HepG2 (cell line): Measurements from ENCODE around the gene PIK3CB. TPM values are rescaled to one million over a fixed set of nuclear protein-coding genes. Genes with fewer than 3 reads are reported as not detected.

Source experiments
- ATRX ChIP-seq: sonication (generic); formaldehyde crosslinking; IDR thresholded peaks from 2 replicates; pipeline ENCODE4 v1.4.0; 2020; ENCODE audit warnings: missing genetic modification reagents, borderline replicate concordance
- CREM ChIP-seq, 2 experiments: sonication (generic) in 1 of 2; formaldehyde crosslinking in 1 of 2; IDR thresholded peaks; 2 replicates each; pipeline versions ENCODE4 v1.4.0 to v1.6.1; 2016 to 2020; ENCODE audit warnings: antibody characterized with exemption in 1 of 2, mild to moderate bottlenecking in 1 of 2, missing genetic modification reagents in 1 of 2
- ETV5 ChIP-seq: IDR thresholded peaks from 2 replicates; pipeline ENCODE4 v1.6.1; 2018; ENCODE audit warnings: missing biosample characterization, missing genetic modification reagents, inconsistent platforms, borderline replicate concordance
- FOXA3 ChIP-seq: IDR thresholded peaks from 2 replicates; pipeline ENCODE4 v1.6.1; 2016; ENCODE audit warnings: missing genetic modification reagents, missing compliant biosample characterization
- HDAC2 ChIP-seq: sonication (generic); formaldehyde crosslinking; IDR thresholded peaks from 2 replicates; pipeline ENCODE4 v1.4.0; 2020; ENCODE audit warnings: missing genetic modification reagents
- MBD4 ChIP-seq: IDR thresholded peaks from 2 replicates; pipeline ENCODE4 v1.6.1; 2012; ENCODE audit warnings: low read length, inconsistent platforms, borderline replicate concordance
- MIXL1 ChIP-seq: IDR thresholded peaks from 2 replicates; pipeline ENCODE4 v1.6.1; 2016
- NAIF1 ChIP-seq: sonication (generic); formaldehyde crosslinking; IDR thresholded peaks from 2 replicates; pipeline ENCODE4 v1.5.0; 2020; ENCODE audit warnings: mild to moderate bottlenecking, missing genetic modification reagents, borderline replicate concordance
- PPARG ChIP-seq: conservative IDR thresholded peaks from 2 replicates; pipeline ENCODE4 v1.6.1; 2016; ENCODE audit warnings: missing biosample characterization, missing genetic modification reagents
- RFX1 ChIP-seq: fragments of 450-650 bp; IDR thresholded peaks from 2 replicates; pipeline ENCODE4 v1.6.1; 2017
- TCF7 ChIP-seq: sonication (generic); IDR thresholded peaks from 2 replicates; pipeline ENCODE4 v1.6.1; 2016; ENCODE audit warnings: antibody characterized with exemption, low read depth
- ZBTB42 ChIP-seq: sonication (generic); formaldehyde crosslinking; IDR thresholded peaks from 2 replicates; pipeline ENCODE4 v1.5.0; 2020; ENCODE audit warnings: mild to moderate bottlenecking, missing genetic modification reagents
- ZNF180 ChIP-seq: sonication (generic); formaldehyde crosslinking; IDR thresholded peaks from 2 replicates; pipeline ENCODE4 v1.4.0; 2020; ENCODE audit warnings: low read depth, missing genetic modification reagents, borderline replicate concordance
- ZNF383 ChIP-seq: sonication (generic); formaldehyde crosslinking; IDR thresholded peaks from 2 replicates; pipeline ENCODE4 v1.4.0; 2020; ENCODE audit warnings: missing genetic modification reagents, mild to moderate bottlenecking, borderline replicate concordance
- ZNF883 ChIP-seq: sonication (generic); formaldehyde crosslinking; IDR thresholded peaks from 2 replicates; pipeline ENCODE4 v1.5.1; 2020; ENCODE audit warnings: mild to moderate bottlenecking, missing genetic modification reagents; ENCODE audit errors: not compliant biosample characterization
- polyA plus RNA-seq, 8 experiments: library from polyadenylated mRNA; depleted of rRNA in 3 of 8; stranded (reverse) in 7 of 8; unstranded in 1 of 8; fragments of >200 nt; fragmentation: Illumina TruSeq in 4 of 8; extraction: Trizol in 4 of 8; gene quantifications; 2 replicates each; pipeline versions ENCODE4 v1.2.1 to v1.2.3, GENCODE V29; 2011 to 2016; ENCODE audit warnings: low read depth in 4 of 8, missing spikeins in 1 of 8, mixed read lengths in 1 of 8; ENCODE audit not compliant: insufficient read depth in 1 of 8
- total RNA-seq, 5 experiments: library from RNA; depleted of rRNA; stranded (reverse); fragments of >200 nt; fragmentation: Illumina TruSeq; extraction: Trizol; gene quantifications; 2 replicates each; pipeline ENCODE4 v1.2.3, GENCODE V29; 2016; ENCODE audit warnings: low read depth in 1 of 5
- TF ChIP-seq, protein P1 (sequence below): sonication (generic); formaldehyde crosslinking; IDR thresholded peaks from 2 replicates; pipeline ENCODE4 v1.5.0; 2020; ENCODE audit warnings: mild to moderate bottlenecking, missing genetic modification reagents
- TF ChIP-seq, protein P2 (sequence below): sonication (generic); formaldehyde crosslinking; IDR thresholded peaks from 2 replicates; pipeline ENCODE4 v1.4.0; 2020; ENCODE audit warnings: missing genetic modification reagents, borderline replicate concordance
- TF ChIP-seq, protein P3 (sequence below): sonication (generic); formaldehyde crosslinking; IDR thresholded peaks from 2 replicates; pipeline ENCODE4 v1.4.0; 2020; ENCODE audit warnings: missing genetic modification reagents, mild to moderate bottlenecking, borderline replicate concordance
- TF ChIP-seq, protein P4 (sequence below): IDR thresholded peaks from 2 replicates; pipeline ENCODE4 v1.6.1; 2016; ENCODE audit warnings: missing compliant biosample characterization, missing genetic modification reagents, borderline replicate concordance

Gene PIK3CB
- total and polyA plus RNA-seq, 2 of the 13 experiments (the other 11 are each of a cell fraction or from before 2014, with no cell fraction given) = 6.6 to 18.7 TPM

DNA sequence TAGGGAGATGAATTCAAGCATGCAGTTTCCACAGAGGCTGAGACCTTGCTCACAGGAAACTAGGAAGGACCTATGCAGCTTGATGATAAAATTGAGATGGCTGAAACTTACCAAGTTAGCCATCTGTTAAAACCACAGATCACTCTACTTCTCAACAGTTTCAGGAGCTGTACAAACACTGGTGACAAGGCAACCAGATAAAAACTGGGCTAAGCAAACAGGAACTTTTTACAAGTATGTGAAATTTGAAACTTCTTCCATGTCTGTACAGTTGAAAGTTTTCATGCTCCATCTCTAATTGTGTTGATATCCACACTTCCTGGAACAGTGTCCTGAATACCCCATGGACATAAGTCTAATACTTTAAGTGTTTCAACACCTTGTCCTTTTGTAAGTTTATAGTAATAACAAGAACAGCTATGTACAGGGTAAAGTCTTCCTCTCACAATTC, 147.9 kb downstream of the PIK3CB start (continued):
- TF ChIP-seq NAIF1 (CRISPR knock-in tag) (no peak), RFX1 (peak; percentile 7; the same call in 1 of the 2 replicates), ZNF883 (no peak), CREM (IDR thresholded peaks at IDR 0.05) (peak; percentile 68), CREM (CRISPR knock-in tag; IDR thresholded peaks at IDR 0.05) (no peak), ZBTB42 (CRISPR knock-in tag) (no peak), HDAC2 (CRISPR knock-in tag) (peak; percentile 86), FOXA3 (peak; percentile 91), ATRX (CRISPR knock-in tag) (no peak), PPARG (CRISPR knock-in tag) (peak; percentile 62; the same call in 1 of the 2 replicates), ZNF180 (CRISPR knock-in tag) (no peak), MBD4 (peak; percentile 73; the same call in 1 of the 2 replicates), MIXL1 (CRISPR knock-in tag) (peak; percentile 66; the same call in 1 of the 2 replicates), ZNF383 (CRISPR knock-in tag) (no peak), ETV5 (peak; percentile 71; the same call in 1 of the 2 replicates), TCF7 (peak; percentile 50)
- TF ChIP-seq, protein P1, sequence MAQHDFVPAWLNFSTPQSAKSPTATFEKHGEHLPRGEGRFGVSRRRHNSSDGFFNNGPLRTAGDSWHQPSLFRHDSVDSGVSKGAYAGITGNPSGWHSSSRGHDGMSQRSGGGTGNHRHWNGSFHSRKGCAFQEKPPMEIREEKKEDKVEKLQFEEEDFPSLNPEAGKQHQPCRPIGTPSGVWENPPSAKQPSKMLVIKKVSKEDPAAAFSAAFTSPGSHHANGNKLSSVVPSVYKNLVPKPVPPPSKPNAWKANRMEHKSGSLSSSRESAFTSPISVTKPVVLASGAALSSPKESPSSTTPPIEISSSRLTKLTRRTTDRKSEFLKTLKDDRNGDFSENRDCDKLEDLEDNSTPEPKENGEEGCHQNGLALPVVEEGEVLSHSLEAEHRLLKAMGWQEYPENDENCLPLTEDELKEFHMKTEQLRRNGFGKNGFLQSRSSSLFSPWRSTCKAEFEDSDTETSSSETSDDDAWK (CRISPR knock-in tag) = no peak
- TF ChIP-seq, protein P2, sequence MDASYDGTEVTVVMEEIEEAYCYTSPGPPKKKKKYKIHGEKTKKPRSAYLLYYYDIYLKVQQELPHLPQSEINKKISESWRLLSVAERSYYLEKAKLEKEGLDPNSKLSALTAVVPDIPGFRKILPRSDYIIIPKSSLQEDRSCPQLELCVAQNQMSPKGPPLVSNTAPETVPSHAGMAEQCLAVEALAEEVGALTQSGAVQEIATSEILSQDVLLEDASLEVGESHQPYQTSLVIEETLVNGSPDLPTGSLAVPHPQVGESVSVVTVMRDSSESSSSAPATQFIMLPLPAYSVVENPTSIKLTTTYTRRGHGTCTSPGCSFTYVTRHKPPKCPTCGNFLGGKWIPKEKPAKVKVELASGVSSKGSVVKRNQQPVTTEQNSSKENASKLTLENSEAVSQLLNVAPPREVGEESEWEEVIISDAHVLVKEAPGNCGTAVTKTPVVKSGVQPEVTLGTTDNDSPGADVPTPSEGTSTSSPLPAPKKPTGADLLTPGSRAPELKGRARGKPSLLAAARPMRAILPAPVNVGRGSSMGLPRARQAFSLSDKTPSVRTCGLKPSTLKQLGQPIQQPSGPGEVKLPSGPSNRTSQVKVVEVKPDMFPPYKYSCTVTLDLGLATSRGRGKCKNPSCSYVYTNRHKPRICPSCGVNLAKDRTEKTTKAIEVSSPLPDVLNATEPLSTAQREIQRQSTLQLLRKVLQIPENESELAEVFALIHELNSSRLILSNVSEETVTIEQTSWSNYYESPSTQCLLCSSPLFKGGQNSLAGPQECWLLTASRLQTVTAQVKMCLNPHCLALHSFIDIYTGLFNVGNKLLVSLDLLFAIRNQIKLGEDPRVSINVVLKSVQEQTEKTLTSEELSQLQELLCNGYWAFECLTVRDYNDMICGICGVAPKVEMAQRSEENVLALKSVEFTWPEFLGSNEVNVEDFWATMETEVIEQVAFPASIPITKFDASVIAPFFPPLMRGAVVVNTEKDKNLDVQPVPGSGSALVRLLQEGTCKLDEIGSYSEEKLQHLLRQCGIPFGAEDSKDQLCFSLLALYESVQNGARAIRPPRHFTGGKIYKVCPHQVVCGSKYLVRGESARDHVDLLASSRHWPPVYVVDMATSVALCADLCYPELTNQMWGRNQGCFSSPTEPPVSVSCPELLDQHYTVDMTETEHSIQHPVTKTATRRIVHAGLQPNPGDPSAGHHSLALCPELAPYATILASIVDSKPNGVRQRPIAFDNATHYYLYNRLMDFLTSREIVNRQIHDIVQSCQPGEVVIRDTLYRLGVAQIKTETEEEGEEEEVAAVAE = 0 out of 2 replicates have a peak, but pooled peaks have one; percentile 41
- TF ChIP-seq, protein P3, sequence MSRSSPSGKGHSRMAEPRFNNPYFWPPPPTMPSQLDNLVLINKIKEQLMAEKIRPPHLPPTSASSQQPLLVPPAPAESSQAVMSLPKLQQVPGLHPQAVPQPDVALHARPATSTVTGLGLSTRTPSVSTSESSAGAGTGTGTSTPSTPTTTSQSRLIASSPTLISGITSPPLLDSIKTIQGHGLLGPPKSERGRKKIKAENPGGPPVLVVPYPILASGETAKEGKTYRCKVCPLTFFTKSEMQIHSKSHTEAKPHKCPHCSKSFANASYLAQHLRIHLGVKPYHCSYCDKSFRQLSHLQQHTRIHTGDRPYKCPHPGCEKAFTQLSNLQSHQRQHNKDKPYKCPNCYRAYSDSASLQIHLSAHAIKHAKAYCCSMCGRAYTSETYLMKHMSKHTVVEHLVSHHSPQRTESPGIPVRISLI (CRISPR knock-in tag) = peak; percentile 77; the same call in 1 of the 2 replicates
- TF ChIP-seq, protein P4, sequence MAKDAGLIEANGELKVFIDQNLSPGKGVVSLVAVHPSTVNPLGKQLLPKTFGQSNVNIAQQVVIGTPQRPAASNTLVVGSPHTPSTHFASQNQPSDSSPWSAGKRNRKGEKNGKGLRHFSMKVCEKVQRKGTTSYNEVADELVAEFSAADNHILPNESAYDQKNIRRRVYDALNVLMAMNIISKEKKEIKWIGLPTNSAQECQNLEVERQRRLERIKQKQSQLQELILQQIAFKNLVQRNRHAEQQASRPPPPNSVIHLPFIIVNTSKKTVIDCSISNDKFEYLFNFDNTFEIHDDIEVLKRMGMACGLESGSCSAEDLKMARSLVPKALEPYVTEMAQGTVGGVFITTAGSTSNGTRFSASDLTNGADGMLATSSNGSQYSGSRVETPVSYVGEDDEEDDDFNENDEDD (CRISPR knock-in tag) = no peak
